ENCODE results near the gene CA10. TPM values are rescaled to one million over a fixed set of nuclear protein-coding genes. Genes with fewer than 3 reads are reported as not detected.

CA10 gene
- total and polyA plus RNA-seq, 2 experiments from 2014 or later: 0.92 to 1.5 TPM

DNA sequence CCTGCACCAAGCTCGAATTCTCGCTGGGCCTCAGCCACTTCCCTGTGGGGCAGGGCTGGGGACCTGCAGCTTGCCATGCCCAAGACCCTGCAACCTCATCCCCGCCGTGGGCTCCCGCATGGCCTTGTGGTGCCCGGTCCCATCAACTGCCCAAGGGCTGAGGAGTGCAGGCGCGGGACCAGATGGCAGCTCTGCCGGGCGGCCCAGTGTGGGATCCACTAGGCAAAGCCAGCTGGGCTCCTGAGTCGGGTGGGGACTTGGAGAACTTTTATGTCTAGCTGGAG is 489.6 kb downstream of the CA10 start:
- H3K9me3 Mint-ChIP-seq: peaks cover 33% of the 10 kb centered on the region
- H3K27me3 Mint-ChIP-seq (ENCODE audit: insufficient read depth, low read depth, poor library complexity): peaks cover 4% of the 10 kb centered on the region
- Histone ChIP-seq H3K4me1 (ENCODE audit: insufficient read depth) (no peaks in the 10 kb centered on the region), H2AFZ (no peak overlapping the region), H3K4me3 (no peak overlapping the region), H4K20me1 (replicated peaks; ENCODE audit: insufficient read depth) (no peaks in the 10 kb centered on the region), H3K36me3 (ENCODE audit: insufficient read depth) (no peaks in the 10 kb centered on the region), H3K27ac (ENCODE audit: low read depth) (no peak overlapping the region), H3K27me3 (ENCODE audit: insufficient read depth) (no peaks in the 10 kb centered on the region), H3K9me2 (ENCODE audit: insufficient read depth) (0 out of 2 replicates have a peak, but pooled peaks cover 10% of the 10 kb centered on the region), H3F3A (replicated peaks; ENCODE audit: low read depth) (no peaks in the 10 kb centered on the region), H3K79me2 (replicated peaks; ENCODE audit: insufficient read depth) (no peaks in the 10 kb centered on the region), H3K4me2 (no peak overlapping the region)
- no peak for ATAC-seq
- H3K4me1 Mint-ChIP-seq: no peaks in the 10 kb centered on the region
- DNase-seq (ENCODE audit: low spot score): no peak
- peaks cover 23% of the 10 kb centered on the region for H3K36me3 Mint-ChIP-seq (ENCODE audit: low read depth)
- H3K4me3 Mint-ChIP-seq: no peak overlapping the region
- TF ChIP-seq ZNF114 (CRISPR knock-in tag; IDR thresholded peaks at IDR 0.05): no peak
- no peak for TF ChIP-seq CREB1 (CRISPR knock-in tag; IDR thresholded peaks at IDR 0.05; ENCODE audit: low read depth)
- no peak for TF ChIP-seq EZH2phosphoT487 (IDR thresholded peaks at IDR 0.05; ENCODE audit: unreplicated experiment)
- no peak for TF ChIP-seq NANOG (IDR thresholded peaks at IDR 0.05; ENCODE audit: borderline replicate concordance)
- TF ChIP-seq, protein P1, sequence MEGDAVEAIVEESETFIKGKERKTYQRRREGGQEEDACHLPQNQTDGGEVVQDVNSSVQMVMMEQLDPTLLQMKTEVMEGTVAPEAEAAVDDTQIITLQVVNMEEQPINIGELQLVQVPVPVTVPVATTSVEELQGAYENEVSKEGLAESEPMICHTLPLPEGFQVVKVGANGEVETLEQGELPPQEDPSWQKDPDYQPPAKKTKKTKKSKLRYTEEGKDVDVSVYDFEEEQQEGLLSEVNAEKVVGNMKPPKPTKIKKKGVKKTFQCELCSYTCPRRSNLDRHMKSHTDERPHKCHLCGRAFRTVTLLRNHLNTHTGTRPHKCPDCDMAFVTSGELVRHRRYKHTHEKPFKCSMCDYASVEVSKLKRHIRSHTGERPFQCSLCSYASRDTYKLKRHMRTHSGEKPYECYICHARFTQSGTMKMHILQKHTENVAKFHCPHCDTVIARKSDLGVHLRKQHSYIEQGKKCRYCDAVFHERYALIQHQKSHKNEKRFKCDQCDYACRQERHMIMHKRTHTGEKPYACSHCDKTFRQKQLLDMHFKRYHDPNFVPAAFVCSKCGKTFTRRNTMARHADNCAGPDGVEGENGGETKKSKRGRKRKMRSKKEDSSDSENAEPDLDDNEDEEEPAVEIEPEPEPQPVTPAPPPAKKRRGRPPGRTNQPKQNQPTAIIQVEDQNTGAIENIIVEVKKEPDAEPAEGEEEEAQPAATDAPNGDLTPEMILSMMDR (conservative IDR thresholded peaks at IDR 0.05; ENCODE audit: low read depth in 2 of 2): no peak
- no peak for TF ChIP-seq EZH2 (IDR thresholded peaks at IDR 0.05; ENCODE audit: low read depth, unreplicated experiment)
- no peak for TF ChIP-seq POLR2AphosphoS5 (IDR thresholded peaks at IDR 0.05; ENCODE audit: low read depth)
- TF ChIP-seq ZNF331 (CRISPR knock-in tag; IDR thresholded peaks at IDR 0.05; ENCODE audit: low read depth): no peak
- no peak for TF ChIP-seq STAT1 (IDR thresholded peaks at IDR 0.05; ENCODE audit: unreplicated experiment)
- TF ChIP-seq, protein P2, sequence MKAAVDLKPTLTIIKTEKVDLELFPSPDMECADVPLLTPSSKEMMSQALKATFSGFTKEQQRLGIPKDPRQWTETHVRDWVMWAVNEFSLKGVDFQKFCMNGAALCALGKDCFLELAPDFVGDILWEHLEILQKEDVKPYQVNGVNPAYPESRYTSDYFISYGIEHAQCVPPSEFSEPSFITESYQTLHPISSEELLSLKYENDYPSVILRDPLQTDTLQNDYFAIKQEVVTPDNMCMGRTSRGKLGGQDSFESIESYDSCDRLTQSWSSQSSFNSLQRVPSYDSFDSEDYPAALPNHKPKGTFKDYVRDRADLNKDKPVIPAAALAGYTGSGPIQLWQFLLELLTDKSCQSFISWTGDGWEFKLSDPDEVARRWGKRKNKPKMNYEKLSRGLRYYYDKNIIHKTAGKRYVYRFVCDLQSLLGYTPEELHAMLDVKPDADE (IDR thresholded peaks at IDR 0.05): no peak
- TF ChIP-seq, protein P3, sequence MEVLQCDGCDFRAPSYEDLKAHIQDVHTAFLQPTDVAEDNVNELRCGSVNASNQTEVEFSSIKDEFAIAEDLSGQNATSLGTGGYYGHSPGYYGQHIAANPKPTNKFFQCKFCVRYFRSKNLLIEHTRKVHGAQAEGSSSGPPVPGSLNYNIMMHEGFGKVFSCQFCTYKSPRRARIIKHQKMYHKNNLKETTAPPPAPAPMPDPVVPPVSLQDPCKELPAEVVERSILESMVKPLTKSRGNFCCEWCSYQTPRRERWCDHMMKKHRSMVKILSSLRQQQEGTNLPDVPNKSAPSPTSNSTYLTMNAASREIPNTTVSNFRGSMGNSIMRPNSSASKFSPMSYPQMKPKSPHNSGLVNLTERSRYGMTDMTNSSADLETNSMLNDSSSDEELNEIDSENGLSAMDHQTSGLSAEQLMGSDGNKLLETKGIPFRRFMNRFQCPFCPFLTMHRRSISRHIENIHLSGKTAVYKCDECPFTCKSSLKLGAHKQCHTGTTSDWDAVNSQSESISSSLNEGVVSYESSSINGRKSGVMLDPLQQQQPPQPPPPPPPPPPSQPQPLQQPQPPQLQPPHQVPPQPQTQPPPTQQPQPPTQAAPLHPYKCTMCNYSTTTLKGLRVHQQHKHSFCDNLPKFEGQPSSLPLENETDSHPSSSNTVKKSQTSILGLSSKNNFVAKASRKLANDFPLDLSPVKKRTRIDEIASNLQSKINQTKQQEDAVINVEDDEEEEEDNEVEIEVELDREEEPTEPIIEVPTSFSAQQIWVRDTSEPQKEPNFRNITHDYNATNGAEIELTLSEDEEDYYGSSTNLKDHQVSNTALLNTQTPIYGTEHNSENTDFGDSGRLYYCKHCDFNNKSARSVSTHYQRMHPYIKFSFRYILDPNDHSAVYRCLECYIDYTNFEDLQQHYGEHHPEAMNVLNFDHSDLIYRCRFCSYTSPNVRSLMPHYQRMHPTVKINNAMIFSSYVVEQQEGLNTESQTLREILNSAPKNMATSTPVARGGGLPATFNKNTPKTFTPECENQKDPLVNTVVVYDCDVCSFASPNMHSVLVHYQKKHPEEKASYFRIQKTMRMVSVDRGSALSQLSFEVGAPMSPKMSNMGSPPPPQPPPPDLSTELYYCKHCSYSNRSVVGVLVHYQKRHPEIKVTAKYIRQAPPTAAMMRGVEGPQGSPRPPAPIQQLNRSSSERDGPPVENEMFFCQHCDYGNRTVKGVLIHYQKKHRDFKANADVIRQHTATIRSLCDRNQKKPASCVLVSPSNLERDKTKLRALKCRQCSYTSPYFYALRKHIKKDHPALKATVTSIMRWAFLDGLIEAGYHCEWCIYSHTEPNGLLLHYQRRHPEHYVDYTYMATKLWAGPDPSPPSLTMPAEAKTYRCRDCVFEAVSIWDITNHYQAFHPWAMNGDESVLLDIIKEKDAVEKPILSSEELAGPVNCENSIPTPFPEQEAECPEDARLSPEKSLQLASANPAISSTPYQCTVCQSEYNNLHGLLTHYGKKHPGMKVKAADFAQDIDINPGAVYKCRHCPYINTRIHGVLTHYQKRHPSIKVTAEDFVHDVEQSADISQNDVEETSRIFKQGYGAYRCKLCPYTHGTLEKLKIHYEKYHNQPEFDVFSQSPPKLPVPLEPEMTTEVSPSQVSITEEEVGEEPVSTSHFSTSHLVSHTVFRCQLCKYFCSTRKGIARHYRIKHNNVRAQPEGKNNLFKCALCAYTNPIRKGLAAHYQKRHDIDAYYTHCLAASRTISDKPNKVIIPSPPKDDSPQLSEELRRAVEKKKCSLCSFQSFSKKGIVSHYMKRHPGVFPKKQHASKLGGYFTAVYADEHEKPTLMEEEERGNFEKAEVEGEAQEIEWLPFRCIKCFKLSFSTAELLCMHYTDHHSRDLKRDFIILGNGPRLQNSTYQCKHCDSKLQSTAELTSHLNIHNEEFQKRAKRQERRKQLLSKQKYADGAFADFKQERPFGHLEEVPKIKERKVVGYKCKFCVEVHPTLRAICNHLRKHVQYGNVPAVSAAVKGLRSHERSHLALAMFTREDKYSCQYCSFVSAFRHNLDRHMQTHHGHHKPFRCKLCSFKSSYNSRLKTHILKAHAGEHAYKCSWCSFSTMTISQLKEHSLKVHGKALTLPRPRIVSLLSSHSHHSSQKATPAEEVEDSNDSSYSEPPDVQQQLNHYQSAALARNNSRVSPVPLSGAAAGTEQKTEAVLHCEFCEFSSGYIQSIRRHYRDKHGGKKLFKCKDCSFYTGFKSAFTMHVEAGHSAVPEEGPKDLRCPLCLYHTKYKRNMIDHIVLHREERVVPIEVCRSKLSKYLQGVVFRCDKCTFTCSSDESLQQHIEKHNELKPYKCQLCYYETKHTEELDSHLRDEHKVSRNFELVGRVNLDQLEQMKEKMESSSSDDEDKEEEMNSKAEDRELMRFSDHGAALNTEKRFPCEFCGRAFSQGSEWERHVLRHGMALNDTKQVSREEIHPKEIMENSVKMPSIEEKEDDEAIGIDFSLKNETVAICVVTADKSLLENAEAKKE (CRISPR knock-in tag; IDR thresholded peaks at IDR 0.05): no peak
- TF ChIP-seq JUNB (IDR thresholded peaks at IDR 0.05; ENCODE audit: unreplicated experiment): no peak
- TF ChIP-seq, protein P4, sequence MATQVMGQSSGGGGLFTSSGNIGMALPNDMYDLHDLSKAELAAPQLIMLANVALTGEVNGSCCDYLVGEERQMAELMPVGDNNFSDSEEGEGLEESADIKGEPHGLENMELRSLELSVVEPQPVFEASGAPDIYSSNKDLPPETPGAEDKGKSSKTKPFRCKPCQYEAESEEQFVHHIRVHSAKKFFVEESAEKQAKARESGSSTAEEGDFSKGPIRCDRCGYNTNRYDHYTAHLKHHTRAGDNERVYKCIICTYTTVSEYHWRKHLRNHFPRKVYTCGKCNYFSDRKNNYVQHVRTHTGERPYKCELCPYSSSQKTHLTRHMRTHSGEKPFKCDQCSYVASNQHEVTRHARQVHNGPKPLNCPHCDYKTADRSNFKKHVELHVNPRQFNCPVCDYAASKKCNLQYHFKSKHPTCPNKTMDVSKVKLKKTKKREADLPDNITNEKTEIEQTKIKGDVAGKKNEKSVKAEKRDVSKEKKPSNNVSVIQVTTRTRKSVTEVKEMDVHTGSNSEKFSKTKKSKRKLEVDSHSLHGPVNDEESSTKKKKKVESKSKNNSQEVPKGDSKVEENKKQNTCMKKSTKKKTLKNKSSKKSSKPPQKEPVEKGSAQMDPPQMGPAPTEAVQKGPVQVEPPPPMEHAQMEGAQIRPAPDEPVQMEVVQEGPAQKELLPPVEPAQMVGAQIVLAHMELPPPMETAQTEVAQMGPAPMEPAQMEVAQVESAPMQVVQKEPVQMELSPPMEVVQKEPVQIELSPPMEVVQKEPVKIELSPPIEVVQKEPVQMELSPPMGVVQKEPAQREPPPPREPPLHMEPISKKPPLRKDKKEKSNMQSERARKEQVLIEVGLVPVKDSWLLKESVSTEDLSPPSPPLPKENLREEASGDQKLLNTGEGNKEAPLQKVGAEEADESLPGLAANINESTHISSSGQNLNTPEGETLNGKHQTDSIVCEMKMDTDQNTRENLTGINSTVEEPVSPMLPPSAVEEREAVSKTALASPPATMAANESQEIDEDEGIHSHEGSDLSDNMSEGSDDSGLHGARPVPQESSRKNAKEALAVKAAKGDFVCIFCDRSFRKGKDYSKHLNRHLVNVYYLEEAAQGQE (IDR thresholded peaks at IDR 0.05; ENCODE audit: unreplicated experiment): no peak
- H3K27ac Mint-ChIP-seq: no peak overlapping the region

Data from GM23338 (cell line).